IMR-90 (cell line): ENCODE results near the gene NKPD1. TPM values are rescaled to one million over a fixed set of nuclear protein-coding genes. Genes with fewer than 3 reads are reported as not detected.
A peak's percentile ranks its signal among the peaks of the same experiment; 100 is the strongest.

Source experiments
- ATAC-seq: fragments of 200-7000 bp; cut with Tn5 transposase; 2 replicates; pipeline ENCODE4 v1.9.1; 2020; ENCODE audit warnings: low read depth, mild to moderate bottlenecking, moderate library complexity
- BruUV-seq: library from RNA; stranded (reverse); fragments of 400-500 nt; replicated peaks from 2 replicates; lab custom pipeline; 2021; lab: Mats Ljungman, UMichigan
- CTCF ChIA-PET: fragments of 300-600 bp; formaldehyde crosslinking; extraction: SDS; loops from one replicate; lab custom pipeline; 2021; ENCODE audit warnings: antibody characterized with exemption; lab: Yijun Ruan, JAX
- POLR2A ChIA-PET: fragments of 300-600 bp; sonication (Branson Sonifier 250); formaldehyde crosslinking; loops from one replicate; lab custom pipeline; 2022; ENCODE audit warnings: antibody characterized with exemption; ENCODE audit not compliant: unreplicated experiment; lab: Charles Lee
- DNase-seq: peaks from one replicate; pipeline ENCODE4 v3.0.0; 2013
- H2AFZ ChIP-seq: replicated peaks from 2 replicates; pipeline ENCODE3; 2013; ENCODE audit warnings: low read length, mild to moderate bottlenecking; ENCODE audit not compliant: poor library complexity
- H2AK5ac ChIP-seq: 2 replicates; pipeline ENCODE4 v1.6.1; 2013; ENCODE audit warnings: low read depth, low read length, inconsistent platforms
- H2AK9ac ChIP-seq: replicated peaks from 2 replicates; pipeline ENCODE3; 2013; ENCODE audit warnings: mild to moderate bottlenecking, low read depth, low read length, moderate library complexity; ENCODE audit not compliant: poor library complexity
- H2BK120ac ChIP-seq: 2 replicates; pipeline ENCODE4 v1.6.1; 2013; ENCODE audit warnings: low read depth, low read length, inconsistent platforms
- H2BK15ac ChIP-seq: 3 replicates; pipeline ENCODE4 v1.6.1; 2013; ENCODE audit warnings: low read depth, low read length, inconsistent platforms
- H2BK20ac ChIP-seq: 2 replicates; pipeline ENCODE4 v1.6.1; 2013; ENCODE audit warnings: low read depth, mild to moderate bottlenecking, inconsistent platforms, low read length, moderate library complexity
- H2BK5ac ChIP-seq: 2 replicates; pipeline ENCODE4 v1.6.1; 2013; ENCODE audit warnings: mild to moderate bottlenecking, low read depth, low read length, inconsistent platforms; ENCODE audit not compliant: poor library complexity, severe bottlenecking
- H3K14ac ChIP-seq: replicated peaks from 2 replicates; pipeline ENCODE4 v1.6.1; 2013; ENCODE audit warnings: low read depth, low read length, inconsistent platforms
- H3K18ac ChIP-seq: 2 replicates; pipeline ENCODE4 v1.6.1; 2013; ENCODE audit warnings: low read depth, low read length, control low read depth
- H3K23ac ChIP-seq: 2 replicates; pipeline ENCODE4 v1.6.1; 2013; ENCODE audit warnings: low read depth, low read length, inconsistent platforms
- H3K27ac ChIP-seq: 2 replicates; pipeline ENCODE4 v1.5.1; 2013; ENCODE audit warnings: mild to moderate bottlenecking, control low read depth, low read length; ENCODE audit not compliant: insufficient read depth
- H3K27me3 ChIP-seq: 2 replicates; pipeline ENCODE4 v1.6.1; 2013; ENCODE audit warnings: low read length; ENCODE audit not compliant: control insufficient read depth, insufficient read depth
- H3K36me3 ChIP-seq: 2 replicates; pipeline ENCODE4 v1.6.1; 2013; ENCODE audit warnings: low read length, mixed read lengths; ENCODE audit not compliant: control insufficient read depth, insufficient read depth
- H3K4ac ChIP-seq: 2 replicates; pipeline ENCODE4 v1.6.1; 2013; ENCODE audit warnings: low read depth, low read length, inconsistent platforms
- H3K4me1 ChIP-seq: 2 replicates; pipeline ENCODE4 v1.6.1; 2013; ENCODE audit warnings: low read length, mixed read lengths; ENCODE audit not compliant: control insufficient read depth, insufficient read depth
- H3K4me2 ChIP-seq: 2 replicates; pipeline ENCODE4 v1.6.1; 2013; ENCODE audit warnings: low read depth, mild to moderate bottlenecking, control low read depth, low read length, moderate library complexity
- H3K4me3 ChIP-seq: 2 replicates; pipeline ENCODE4 v1.5.1; 2013; ENCODE audit warnings: low read depth, mild to moderate bottlenecking, control low read depth, low read length, moderate library complexity; ENCODE audit not compliant: insufficient read depth
- H3K56ac ChIP-seq: 2 replicates; pipeline ENCODE4 v1.6.1; 2013; ENCODE audit warnings: low read length, inconsistent platforms; ENCODE audit not compliant: insufficient read depth; ENCODE audit errors: extremely low read depth
- H3K79me1 ChIP-seq, 2 experiments: 2 replicates each; pipeline ENCODE4 v1.6.1; 2013; ENCODE audit warnings: low read length in 2 of 2, inconsistent platforms in 1 of 2, low read depth in 1 of 2
- H3K9ac ChIP-seq: 2 replicates; pipeline ENCODE4 v1.6.1; 2013; ENCODE audit warnings: low read depth, low read length, control low read depth
- H3K9me1 ChIP-seq: 2 replicates; pipeline ENCODE4 v1.6.1; 2013; ENCODE audit warnings: low read length, inconsistent platforms; ENCODE audit not compliant: insufficient read depth
- H3K9me3 ChIP-seq: 2 replicates; pipeline ENCODE4 v1.6.1; 2013; ENCODE audit warnings: low read length; ENCODE audit not compliant: control insufficient read depth, insufficient read depth
- H4K20me1 ChIP-seq: 2 replicates; pipeline ENCODE4 v1.6.1; 2013; ENCODE audit warnings: low read length, inconsistent platforms; ENCODE audit not compliant: insufficient read depth
- H4K5ac ChIP-seq: 2 replicates; pipeline ENCODE4 v1.6.1; 2013; ENCODE audit warnings: mild to moderate bottlenecking, low read depth, low read length, control low read depth
- H4K8ac ChIP-seq, 2 experiments: 2 replicates each; pipeline ENCODE4 v1.6.1; 2013; ENCODE audit warnings: low read depth in 2 of 2, low read length in 2 of 2, control low read depth in 1 of 2, inconsistent platforms in 1 of 2
- H4K91ac ChIP-seq: 2 replicates; pipeline ENCODE4 v1.6.1; 2013; ENCODE audit warnings: low read depth, low read length, inconsistent platforms; ENCODE audit not compliant: insufficient read depth
- CEBPB ChIP-seq: IDR thresholded peaks from 2 replicates; pipeline ENCODE4 v1.6.1; 2012; ENCODE audit warnings: low read depth, low read length, improper control_type of control experiment
- CTCF ChIP-seq: conservative IDR thresholded peaks from 2 replicates; pipeline ENCODE4 v1.5.1; 2012; ENCODE audit warnings: mild to moderate bottlenecking, low read depth, low read length, improper control_type of control experiment
- FOS ChIP-seq: fragments of 150-350 bp; IDR thresholded peaks from 2 replicates; pipeline ENCODE4 v1.6.1; 2016; ENCODE audit warnings: low read depth, low read length
- NFE2L2 ChIP-seq: fragments of 150-350 bp; IDR thresholded peaks from 2 replicates; pipeline ENCODE4 v1.6.1; 2016; ENCODE audit warnings: low read depth, mild to moderate bottlenecking, low read length
- POLR2A ChIP-seq: IDR thresholded peaks from 2 replicates; pipeline ENCODE4 v1.6.1; 2012; ENCODE audit warnings: mild to moderate bottlenecking, low read depth, low read length
- RAD21 ChIP-seq: IDR thresholded peaks from 2 replicates; pipeline ENCODE4 v1.6.1; 2012; ENCODE audit warnings: low read length, improper control_type of control experiment
- SMC3 ChIP-seq: fragments of 150-350 bp; IDR thresholded peaks from 2 replicates; pipeline ENCODE4 v1.6.1; 2016; ENCODE audit warnings: low read depth, mild to moderate bottlenecking, antibody characterized with exemption, low read length, moderate library complexity
- USF2 ChIP-seq: fragments of 150-350 bp; IDR thresholded peaks from 2 replicates; pipeline ENCODE4 v1.6.1; 2017; ENCODE audit warnings: mild to moderate bottlenecking, antibody characterized with exemption, low read length, low read depth
- WGBS, 2 experiments: methylation state at CpG; one replicate each; pipeline versions ENCODE4 v1.1.5 to v1.1.7; 2013; ENCODE audit warnings: missing lambda C conversion rate in 2 of 2; ENCODE audit not compliant: insufficient read length in 1 of 2; ENCODE audit errors: extremely low coverage in 2 of 2; 5-methylcytosine and 5-hydroxymethylcytosine counted together
- dilution Hi-C: fragments of 300-500 bp; cut with HindIII; formaldehyde crosslinking; loops from one replicate; pipeline ENCODE4 v1.14.3; 2018; ENCODE audit warnings: low sequenced_read_pairs; ENCODE audit not compliant: unreplicated experiment
- in situ Hi-C: fragments of 300-500 bp; cut with MboI; formaldehyde crosslinking; loops from 3 replicates; pipeline ENCODE4 v1.14.3; 2019; ENCODE audit warnings: low sequenced_read_pairs, inconsistent platforms, mixed read lengths
- intact Hi-C: fragments of 100-400 bp; cut with micrococcal nuclease; formaldehyde crosslinking; loops from 2 replicates; pipeline ENCODE4 v1.10.0; 2022
- polyA plus RNA-seq, 3 experiments: library from polyadenylated mRNA; depleted of rRNA; stranded (reverse); fragments of >200 nt; gene quantifications; 2 replicates each; pipeline ENCODE4 v1.2.3, GENCODE V29; 2012; ENCODE audit warnings: low replicate concordance in 1 of 3
- total RNA-seq: library from RNA; depleted of rRNA; stranded (reverse); fragments of >200 nt; gene quantifications from 2 replicates; pipeline ENCODE4 v1.2.3, GENCODE V29; 2012

The NKPD1 gene
- total and polyA plus RNA-seq, 2 of the 4 experiments (the other 2 are of a cell fraction), result under 0.01 to 0.09 TPM

GRCh38 chr19:45130888-45131615 is 29.7 kb downstream of the NKPD1 start:
- H2AK9ac ChIP-seq, result no peak overlapping the region
- no peak overlapping the region for H3K23ac ChIP-seq
- H2BK20ac ChIP-seq, result no peak overlapping the region
- no peak overlapping the region for H2BK5ac ChIP-seq
- no peak overlapping the region for H4K91ac ChIP-seq
- no peak overlapping the region for H3K56ac ChIP-seq
- no peak overlapping the region for H3K14ac ChIP-seq
- DNase-seq (peak; percentile 16), ATAC-seq (peak; percentile 39; the same call in 1 of the 2 replicates)
- TF ChIP-seq NFE2L2 (no peak), POLR2A (no peak), SMC3 (peak; percentile 9; the same call in 1 of the 2 replicates), FOS (0 out of 2 replicates have a peak, but pooled peaks have one; percentile 11), USF2 (no peak), CTCF (peak; percentile 31; the same call in 1 of the 2 replicates), CEBPB (no peak), RAD21 (peak; percentile 30; the same call in 1 of the 2 replicates)
- ChIA-PET POLR2A (no interaction called here), CTCF (interaction anchor here (0.7 kb wide), 1 partner anchor 32 kb away, joined by 3 read pairs; no protein-coding TSS in a partner anchor)
- H3K79me1 ChIP-seq, result peaks cover 38 to 84% of the 10 kb centered on the region in 2 experiments
- H3K9me3 ChIP-seq, result no peaks in the 10 kb centered on the region
- H2AK5ac ChIP-seq, result no peak overlapping the region
- in situ Hi-C loops, result no loop called here
- no peak overlapping the region for H2BK15ac ChIP-seq
- intact Hi-C loops, result no loop called here
- no peak overlapping the region for H4K8ac ChIP-seq
- no peaks in the 10 kb centered on the region; the same call in 1 of the 2 replicates for H3K4me1 ChIP-seq
- dilution Hi-C loops, result no loop called here
- peaks cover 15% of the 10 kb centered on the region for H3K9me1 ChIP-seq
- no peak overlapping the region for H3K4me2 ChIP-seq
- H3K18ac ChIP-seq, result no peak overlapping the region
- no TSS peak for BruUV-seq
- H3K27me3 ChIP-seq, result no peaks in the 10 kb centered on the region
- WGBS, 2 experiments, result 53% methylated on average over 9 of the region's 13 CpGs; no CpG with 5 or more reads in 1 of the 2 experiments
- H3K27ac ChIP-seq, result no peak overlapping the region
- no peak overlapping the region for H3K9ac ChIP-seq
- H3K4me3 ChIP-seq, result no peak overlapping the region
- no peak overlapping the region for H2BK120ac ChIP-seq
- H3K36me3 ChIP-seq, result 0 out of 2 replicates have a peak, but pooled peaks cover 6% of the 10 kb centered on the region
- no peak overlapping the region for H2AFZ ChIP-seq
- no peak overlapping the region for H4K5ac ChIP-seq
- peaks cover 65% of the 10 kb centered on the region for H4K20me1 ChIP-seq
- no peak overlapping the region for H3K4ac ChIP-seq
